Breast epithelium (tissue), 4 donors: ENCODE data around the gene PIP5K1B. TPM values are rescaled to one million over a fixed set of nuclear protein-coding genes. Genes with fewer than 3 reads are reported as not detected.
A peak's percentile ranks its signal among the peaks of the same experiment; 100 is the strongest.

Source experiments
- DNase-seq, 2 donors: peaks; one replicate each; pipeline ENCODE4 v3.0.0-alpha.2; 2019; ENCODE audit warnings: low spot score in 2 of 2
- H3K27ac ChIP-seq, 2 donors: fragments of 200-600 bp; sonication (generic) in 1 of 2; one replicate each; pipeline ENCODE4 v1.5.1; 2016 to 2019; ENCODE audit warnings: mild to moderate bottlenecking in 1 of 2
- H3K27me3 ChIP-seq, 2 donors: fragments of 200-600 bp; sonication (generic) in 1 of 2; one replicate each; pipeline versions ENCODE4 v1.5.1 to v1.6.0; 2017 to 2019; ENCODE audit warnings: control low read depth in 1 of 2, mild to moderate bottlenecking in 1 of 2
- H3K36me3 ChIP-seq: fragments of 200-600 bp; one replicate; pipeline ENCODE4 v1.5.1; 2019
- H3K4me1 ChIP-seq, 2 donors: fragments of 200-600 bp; sonication (generic); one replicate each; pipeline ENCODE4 v1.5.1; 2016 to 2019; ENCODE audit warnings: control low read depth in 1 of 2
- H3K4me3 ChIP-seq, 3 donors: fragments of 200-600 bp; sonication (generic); 1 replicate in 2 of 3; 2 replicates in 1 of 3; pipeline ENCODE4 v1.5.1; 2016 to 2019; ENCODE audit warnings: mild to moderate bottlenecking in 3 of 3, moderate library complexity in 2 of 3
- H3K9me3 ChIP-seq, 2 donors: fragments of 200-600 bp; sonication (generic) in 1 of 2; one replicate each; pipeline ENCODE4 v1.5.1; 2016 to 2019; ENCODE audit warnings: control low read depth in 1 of 2
- CTCF ChIP-seq, 3 donors: fragments of 450-650 bp; IDR thresholded peaks; one replicate each; pipeline ENCODE4 v1.5.1; 2016 to 2017; ENCODE audit warnings: antibody characterized with exemption in 3 of 3, mild to moderate bottlenecking in 3 of 3, moderate library complexity in 3 of 3
- POLR2A ChIP-seq: fragments of 450-650 bp; IDR thresholded peaks from one replicate; pipeline ENCODE4 v1.6.1; 2016; ENCODE audit warnings: antibody characterized with exemption, mild to moderate bottlenecking, moderate library complexity
- POLR2AphosphoS5 ChIP-seq, 3 donors: sonication (generic); formaldehyde crosslinking; IDR thresholded peaks; one replicate each; pipeline ENCODE4 v1.6.1; 2017; ENCODE audit warnings: antibody characterized with exemption in 3 of 3
- intact Hi-C: fragments of 100-400 bp; cut with DNase I; formaldehyde crosslinking; loops from one replicate; pipeline ENCODE4 v1.15.1; 2023; ENCODE audit warnings: low total_unique reads
- total RNA-seq, 3 donors: library from RNA; depleted of rRNA; stranded (reverse); fragments of >200 nt; gene quantifications; one replicate each; pipeline ENCODE4 v1.1.0, GENCODE V29; 2016

Gene PIP5K1B
- total RNA-seq, 3 donors from 2014 or later = 0.80 to 11.1 (median 9.8) TPM

- Histone ChIP-seq H3K36me3 (no peaks in the 10 kb centered on the region), H3K27ac (no peak overlapping the region), H3K9me3 (no peaks in the 10 kb centered on the region), H3K27me3 (no peaks in the 10 kb centered on the region), H3K4me3 (no peak overlapping the region), H3K4me1 (no peaks in the 10 kb centered on the region)
- intact Hi-C loops = no loop called here
- no peak for DNase-seq
- TF ChIP-seq POLR2AphosphoS5 (IDR thresholded peaks at IDR 0.05) (no peak), CTCF (IDR thresholded peaks at IDR 0.05) (no peak), POLR2A (no peak)
Measured at GRCh38 chr9:68798423-68798822, 93.4 kb downstream of the PIP5K1B start.

GRCh38 chr9:68800836-68801235, 95.8 kb downstream of the PIP5K1B start:
- no peak for DNase-seq
- H3K4me3 ChIP-seq = no peak overlapping the region
- intact Hi-C loops = no loop called here

GRCh38 chr9:68802525-68803015, 97.5 kb downstream of the PIP5K1B start:
- TF ChIP-seq POLR2AphosphoS5 (IDR thresholded peaks at IDR 0.05) (no peak), CTCF (IDR thresholded peaks at IDR 0.05) (no peak), POLR2A (no peak)

More at GRCh38 chr9:68800836-68801235, 95.8 kb downstream of the PIP5K1B start:
- H3K9me3 ChIP-seq = no peaks in the 10 kb centered on the region
- H3K27ac ChIP-seq = peak overlapping the region; percentile 39 to 46
- H3K27me3 ChIP-seq = no peaks in the 10 kb centered on the region
- no peaks in the 10 kb centered on the region for H3K4me1 ChIP-seq
- TF ChIP-seq CTCF (IDR thresholded peaks at IDR 0.05) (no peak), POLR2AphosphoS5 (IDR thresholded peaks at IDR 0.05) (no peak), POLR2A (no peak)
- H3K36me3 ChIP-seq = no peaks in the 10 kb centered on the region

GRCh38 chr9:68804911-68805889, 100.2 kb downstream of the PIP5K1B start:
- Histone ChIP-seq H3K4me1 (no peaks in the 10 kb centered on the region), H3K27ac (no peak overlapping the region), H3K36me3 (no peaks in the 10 kb centered on the region), H3K4me3 (no peak overlapping the region), H3K27me3 (no peaks in the 10 kb centered on the region), H3K9me3 (no peaks in the 10 kb centered on the region)
- TF ChIP-seq CTCF (IDR thresholded peaks at IDR 0.05) = no peak
- no peak for TF ChIP-seq POLR2A
- TF ChIP-seq POLR2AphosphoS5 (IDR thresholded peaks at IDR 0.05) = no peak
- intact Hi-C loops = no loop called here
- DNase-seq = no peak

More at GRCh38 chr9:68802525-68803015, 97.5 kb downstream of the PIP5K1B start:
- Histone ChIP-seq H3K36me3 (no peaks in the 10 kb centered on the region), H3K9me3 (no peaks in the 10 kb centered on the region), H3K27me3 (no peaks in the 10 kb centered on the region), H3K4me3 (no peak overlapping the region), H3K4me1 (no peaks in the 10 kb centered on the region), H3K27ac (no peak overlapping the region)
- intact Hi-C loops = no loop called here
- no peak for DNase-seq
